HUDEP-2 (cell line): ENCODE data around the gene UAP1L1.

ENCODE experiments used
- DNase-seq, 76 experiments: peaks; one replicate each; lab custom pipeline; 2025; ENCODE audit not compliant: unreplicated experiment in 76 of 76; lab: John Stamatoyannopoulos, UW

UAP1L1 gene

DNA sequence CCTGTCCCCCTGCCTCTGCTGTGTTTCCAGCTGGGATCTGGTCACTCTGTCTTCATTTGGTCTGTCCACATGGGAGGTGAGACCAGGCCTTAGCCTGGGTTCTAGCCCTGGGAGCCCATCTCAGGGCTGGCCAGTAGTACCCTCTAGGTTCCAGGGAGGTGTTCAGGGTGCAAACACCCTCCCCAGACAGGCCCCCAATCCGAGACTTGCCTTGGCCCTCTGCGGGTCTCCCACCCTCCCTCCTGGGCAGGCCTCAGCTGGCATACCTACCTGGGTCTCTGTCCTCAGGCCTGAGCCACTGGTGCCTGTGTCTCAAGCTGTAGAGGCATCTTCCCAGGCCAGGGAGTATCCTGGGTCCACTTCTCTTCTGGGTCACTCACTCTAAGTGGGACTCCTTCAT lies 6.0 kb upstream of the UAP1L1 start:
- DNase-seq, result no peak

DNA sequence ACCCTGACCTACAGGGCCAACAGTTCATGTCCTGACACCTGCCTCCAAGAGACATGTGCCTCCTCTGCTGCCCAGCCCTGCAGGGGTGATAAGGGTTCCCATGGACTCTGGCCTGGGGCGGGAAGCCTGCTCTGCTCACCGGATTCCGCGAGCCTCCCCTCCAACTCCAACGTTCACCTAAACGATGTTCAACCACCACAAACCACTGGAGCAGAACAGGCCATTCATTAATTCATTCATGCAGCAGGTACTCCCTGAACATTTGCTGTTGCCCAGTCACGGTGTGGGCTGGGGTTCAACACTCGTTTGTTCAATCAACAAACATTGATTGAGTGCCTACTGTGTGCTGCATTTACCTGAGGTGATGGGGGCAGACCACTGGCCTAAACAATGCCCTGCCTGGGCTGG lies 3.3 kb upstream of the UAP1L1 start:
- no peak for DNase-seq

DNA sequence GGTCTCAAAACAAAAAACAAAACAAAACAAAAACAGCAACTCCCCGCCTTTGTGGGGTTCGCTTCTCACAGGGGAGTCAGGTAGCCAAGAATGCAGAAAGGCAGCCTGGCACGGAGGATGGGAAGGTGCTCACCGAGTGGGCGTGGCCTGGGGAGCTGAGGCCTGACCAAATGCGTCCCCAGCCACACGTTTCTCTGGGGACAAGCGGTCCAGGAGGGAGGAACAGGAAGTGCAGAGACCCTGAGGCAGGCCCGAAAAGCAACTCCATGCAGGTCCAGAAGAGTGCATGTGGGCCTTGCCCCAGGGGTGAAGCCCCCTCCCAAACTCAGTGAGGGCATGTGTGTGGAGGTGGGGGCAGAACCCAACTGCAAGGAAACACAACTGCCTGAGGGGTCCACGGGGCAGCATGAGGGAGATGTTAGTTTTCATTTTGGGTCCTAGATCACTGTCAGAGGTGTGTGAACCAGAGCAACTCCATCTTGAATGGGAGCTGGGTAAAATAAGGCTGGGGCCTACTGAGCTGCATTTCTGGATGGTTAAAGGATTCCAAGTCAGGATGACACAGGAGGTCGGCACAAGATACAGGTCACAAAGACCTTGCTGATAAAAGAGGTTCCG lies 2.6 kb upstream of the UAP1L1 start:
- no peak for DNase-seq

DNA sequence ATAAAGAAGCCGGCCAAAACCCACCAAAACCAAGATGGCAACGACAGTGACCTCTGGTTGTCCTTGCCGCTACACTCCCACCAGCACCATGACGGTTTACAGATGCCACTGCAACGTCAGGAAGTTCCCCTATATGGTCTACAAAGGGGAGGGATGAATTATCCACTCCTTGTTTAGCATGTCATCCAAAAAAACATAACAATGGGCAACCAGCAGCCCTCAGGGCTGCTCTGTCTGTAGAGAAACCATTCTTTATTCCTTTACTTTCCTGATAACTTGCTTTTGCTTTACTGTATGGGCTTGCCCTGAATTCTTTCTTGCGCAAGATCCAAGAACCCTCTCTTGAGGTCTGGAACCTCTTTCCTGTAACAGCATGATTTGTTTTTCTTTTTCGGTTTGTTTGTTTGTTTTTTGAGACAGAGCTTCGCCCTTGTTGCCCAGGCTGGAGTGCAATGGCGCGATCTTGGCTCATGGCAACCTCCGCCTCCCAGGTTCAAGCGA lies 2.0 kb upstream of the UAP1L1 start:
- no peak for DNase-seq

DNA sequence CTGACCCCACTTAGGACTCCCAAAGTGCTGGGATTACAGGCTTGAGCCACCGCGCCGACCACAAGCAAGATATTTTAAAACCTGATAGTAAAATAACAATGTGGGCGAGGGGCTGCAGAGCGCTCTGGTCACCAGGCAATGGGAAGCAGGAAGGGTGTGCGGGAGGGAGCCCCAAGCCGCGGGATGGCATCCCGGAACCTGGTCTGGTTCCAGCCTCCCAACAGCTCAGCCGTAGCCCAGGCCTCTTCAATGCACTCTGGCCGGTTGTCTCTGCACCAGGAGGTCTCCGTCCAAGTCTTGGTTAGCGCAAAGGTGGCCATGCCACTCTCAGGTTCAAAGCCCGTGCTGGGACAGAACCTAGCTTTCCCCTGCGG lies 694 bp upstream of the UAP1L1 start:
- DNase-seq, result no peak

DNA sequence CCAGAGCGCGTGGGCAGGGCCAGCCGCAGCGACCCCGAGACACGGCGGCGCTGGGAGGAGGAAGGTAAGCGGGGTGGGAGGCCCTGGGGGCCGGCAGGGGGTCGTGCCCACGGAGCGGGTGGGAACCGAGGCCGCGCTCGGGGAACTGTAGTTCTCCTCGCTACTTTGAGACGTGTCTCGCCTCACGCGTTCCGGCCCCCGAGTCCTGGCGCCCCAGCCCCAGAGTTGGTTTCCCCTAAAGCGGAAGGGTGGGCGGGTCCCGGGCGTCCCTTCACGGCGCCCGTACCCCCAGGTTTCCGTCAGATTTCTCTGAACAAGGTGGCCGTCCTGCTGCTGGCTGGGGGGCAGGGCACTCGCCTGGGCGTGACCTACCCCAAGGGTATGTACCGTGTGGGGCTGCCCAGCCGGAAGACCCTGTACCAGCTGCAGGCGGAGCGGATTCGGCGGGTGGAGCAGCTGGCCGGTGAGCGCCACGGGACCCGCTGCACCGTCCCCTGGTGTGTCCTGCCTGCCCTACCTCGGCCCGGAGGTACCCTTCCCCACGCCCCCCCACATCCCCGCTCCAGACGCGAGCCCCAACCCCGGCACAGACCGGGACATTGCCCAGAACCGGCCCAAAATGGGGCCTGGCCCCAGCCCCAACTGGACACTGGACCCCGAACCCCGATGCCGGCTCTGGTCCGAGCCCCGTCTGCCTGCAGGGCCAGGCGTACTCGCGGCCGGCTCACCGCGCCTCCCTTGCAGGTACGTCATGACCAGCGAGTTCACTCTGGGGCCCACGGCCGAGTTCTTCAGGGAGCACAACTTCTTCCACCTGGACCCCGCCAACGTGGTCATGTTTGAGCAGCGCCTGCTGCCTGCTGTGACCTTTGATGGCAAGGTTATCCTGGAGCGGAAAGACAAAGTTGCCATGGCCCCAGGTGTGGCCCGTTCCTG lies 709 bp downstream of the UAP1L1 start:
- DNase-seq, result no peak

DNA sequence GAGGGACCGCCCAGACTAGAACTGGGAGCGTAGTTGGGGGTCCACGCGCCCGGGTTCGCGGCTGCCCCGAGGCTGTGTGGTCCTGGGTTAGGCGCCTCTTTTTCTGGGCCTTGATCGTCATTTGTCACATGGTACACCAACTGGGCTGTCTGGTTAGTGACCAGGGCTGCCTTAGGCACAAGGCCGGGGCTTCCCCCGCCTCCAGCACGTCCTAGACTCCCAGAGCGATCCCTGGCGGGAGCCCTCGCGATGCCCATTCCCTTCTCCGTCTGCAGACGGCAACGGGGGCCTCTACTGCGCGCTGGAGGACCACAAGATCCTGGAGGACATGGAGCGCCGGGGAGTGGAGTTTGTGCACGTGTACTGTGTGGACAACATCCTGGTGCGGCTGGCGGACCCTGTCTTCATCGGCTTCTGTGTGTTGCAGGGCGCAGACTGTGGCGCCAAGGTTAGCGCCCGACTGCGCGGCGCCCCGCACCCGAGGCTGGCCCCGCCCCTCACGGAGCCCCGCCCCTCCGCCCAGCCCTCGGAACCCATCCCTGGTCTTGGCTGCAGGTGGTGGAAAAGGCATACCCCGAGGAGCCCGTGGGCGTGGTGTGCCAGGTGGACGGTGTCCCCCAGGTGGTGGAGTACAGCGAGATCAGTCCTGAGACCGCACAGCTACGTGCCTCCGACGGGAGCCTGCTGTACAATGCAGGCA lies 1.5 kb downstream of the UAP1L1 start:
- no peak for DNase-seq

DNA sequence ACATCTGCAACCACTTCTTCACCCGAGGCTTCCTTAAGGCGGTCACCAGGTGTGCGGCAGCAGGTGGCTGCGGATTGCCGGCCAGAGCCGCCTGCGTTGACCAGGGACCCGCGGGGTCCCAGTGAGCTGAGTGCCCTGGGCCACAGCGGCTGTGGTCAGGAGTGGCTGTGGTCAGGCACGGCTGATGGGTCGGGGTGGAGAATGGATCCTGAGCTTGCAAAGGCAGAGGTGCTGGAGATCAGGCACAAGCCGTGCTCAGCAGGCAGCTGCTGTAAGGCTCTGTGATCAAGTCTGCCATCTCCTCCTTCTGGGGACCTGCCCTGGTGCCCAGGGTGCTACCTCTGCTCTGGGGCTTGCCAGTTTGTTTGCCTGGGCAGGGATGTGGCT lies 2.1 kb downstream of the UAP1L1 start:
- no peak for DNase-seq

DNA sequence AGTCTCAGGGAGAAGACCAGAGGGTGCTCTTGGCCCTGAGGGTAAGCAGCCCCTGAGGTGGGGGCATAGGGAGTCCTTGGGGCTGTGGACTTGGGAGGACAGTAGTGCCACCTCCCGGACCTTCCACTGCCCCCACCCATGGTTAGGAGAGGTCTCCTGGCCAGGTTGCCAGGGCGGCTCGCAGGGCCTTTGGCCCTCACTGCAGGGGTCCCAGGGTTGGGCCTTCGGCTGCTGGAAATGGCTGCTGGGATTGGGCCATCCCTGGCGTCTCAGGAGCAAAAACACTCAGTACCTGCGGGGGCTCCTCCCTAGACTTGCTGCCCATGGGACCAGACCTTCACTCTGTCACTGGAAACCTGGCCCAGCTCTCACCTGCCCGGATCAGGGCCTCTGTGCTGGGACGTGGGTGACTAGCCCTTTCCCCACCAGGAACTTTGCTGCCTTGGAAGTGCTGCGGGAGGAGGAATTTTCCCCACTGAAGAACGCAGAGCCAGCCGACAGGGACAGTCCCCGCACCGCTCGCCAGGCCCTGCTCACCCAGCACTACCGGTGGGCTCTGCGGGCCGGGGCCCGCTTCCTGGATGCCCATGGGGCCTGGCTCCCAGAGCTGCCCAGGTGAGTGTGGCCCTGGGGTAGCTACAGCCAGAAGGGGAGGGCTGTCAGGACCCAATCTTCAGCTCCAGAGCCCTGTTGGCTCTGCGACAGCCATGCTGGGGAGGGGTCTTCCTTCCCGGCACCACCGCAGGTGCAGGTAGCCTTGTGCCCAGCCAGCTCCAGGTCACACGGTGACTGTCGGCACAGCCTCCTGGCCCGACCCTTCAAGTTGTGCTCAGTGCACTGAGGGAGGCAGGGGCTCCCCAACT lies 3.2 kb downstream of the UAP1L1 start:
- no peak for DNase-seq

DNA sequence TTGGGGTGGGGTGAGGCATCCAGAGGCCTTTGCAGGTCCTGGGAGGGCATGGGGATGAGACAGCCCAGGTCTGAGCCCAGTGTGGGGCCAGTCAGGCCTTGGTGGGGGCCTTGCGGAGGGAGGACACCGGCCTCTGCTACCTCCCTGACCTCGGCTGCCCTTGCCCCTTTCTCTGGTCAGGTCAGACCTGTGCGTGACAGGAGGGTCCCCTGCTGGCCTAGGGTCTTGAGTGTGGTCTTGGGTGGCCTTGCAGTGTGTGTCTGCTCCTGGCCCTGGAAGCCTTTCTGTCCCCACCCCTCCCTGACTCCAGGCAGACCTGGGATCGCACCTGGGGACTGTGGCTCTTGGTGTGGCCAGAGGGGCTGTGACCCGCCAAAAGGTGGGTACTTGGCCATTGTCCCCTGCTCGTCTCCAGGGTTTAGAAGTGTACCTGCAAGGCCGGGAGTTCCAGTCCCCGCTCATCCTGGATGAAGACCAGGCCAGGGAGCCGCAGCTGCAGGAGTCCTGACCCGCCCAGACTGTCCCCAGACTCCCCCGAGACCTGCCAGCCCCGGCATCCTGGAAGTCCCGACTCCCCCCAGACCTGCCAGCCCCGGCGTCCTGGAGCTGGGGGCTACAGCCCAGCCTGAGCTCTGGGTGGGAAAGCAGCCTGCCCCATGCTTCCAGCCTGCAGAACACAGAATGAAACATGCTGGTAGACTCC lies 5.1 kb downstream of the UAP1L1 start:
- DNase-seq, result no peak

DNA sequence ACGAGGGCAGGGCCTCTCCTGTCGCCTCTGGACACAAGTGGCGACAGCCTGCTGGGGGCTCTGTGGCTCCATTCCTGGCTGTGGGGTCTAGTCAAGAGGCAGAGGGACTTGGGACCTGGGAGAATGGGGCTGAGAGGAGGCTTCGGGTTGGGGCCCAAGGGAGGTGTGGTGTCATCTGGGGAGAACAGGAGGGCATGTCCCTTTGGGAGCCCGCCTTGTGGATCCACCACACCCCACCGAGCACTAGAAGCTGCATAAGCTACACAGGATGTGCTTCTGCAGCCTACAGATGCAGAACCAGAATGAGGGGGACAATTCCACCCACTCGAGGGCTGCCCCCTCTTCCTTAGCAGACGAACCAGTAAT lies 5.6 kb downstream of the UAP1L1 start:
- no peak for DNase-seq

DNA sequence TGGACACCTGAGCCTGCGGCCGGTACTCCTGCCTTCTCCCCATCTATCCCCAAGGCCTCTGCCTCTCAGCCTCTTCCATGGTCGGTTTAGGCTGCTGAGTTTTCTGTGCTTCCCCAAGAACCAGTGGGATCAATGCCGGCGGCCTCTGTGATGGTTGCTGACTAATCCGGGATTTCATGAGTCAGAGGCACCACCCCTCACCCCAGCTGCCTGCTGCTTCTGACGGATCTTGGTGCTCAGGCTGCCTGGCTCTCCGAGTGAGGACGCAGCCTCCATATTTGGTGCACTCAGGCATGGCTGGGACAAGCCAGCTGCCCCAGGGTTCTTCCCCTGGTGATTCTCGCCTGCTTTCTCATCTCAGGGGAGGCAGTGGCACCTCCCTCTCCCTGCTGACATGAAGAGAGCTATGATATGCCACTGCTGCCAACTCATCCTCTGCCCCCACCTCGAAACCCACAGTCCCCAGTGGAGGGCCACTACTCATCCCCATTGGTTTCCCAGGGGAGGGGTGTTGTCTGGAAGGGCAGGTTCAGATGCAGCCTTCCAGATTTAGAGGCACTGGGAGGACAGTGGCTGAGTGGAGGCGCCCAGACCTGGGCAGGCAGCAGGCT lies 6.2 kb downstream of the UAP1L1 start:
- DNase-seq, result no peak

DNA sequence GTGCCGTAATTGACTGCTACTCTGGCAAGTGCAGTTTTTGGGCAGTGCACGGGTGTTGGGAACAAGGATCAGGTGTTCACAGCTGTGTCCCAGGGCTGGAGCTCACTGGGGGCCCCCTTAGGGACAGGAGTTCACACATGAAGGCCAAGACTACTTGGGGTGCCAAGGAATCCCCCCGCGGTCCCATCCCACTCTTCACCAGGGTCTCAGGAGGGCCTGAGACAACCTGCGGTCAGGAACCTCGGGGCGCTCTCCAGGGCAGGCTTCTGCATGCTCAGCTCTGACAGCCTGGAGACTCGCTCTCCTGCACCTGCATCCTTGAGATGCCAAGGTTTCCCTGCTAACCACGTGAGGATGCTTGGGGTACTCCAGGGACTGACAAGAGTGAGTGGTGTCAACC lies 7.2 kb downstream of the UAP1L1 start:
- no peak for DNase-seq

DNA sequence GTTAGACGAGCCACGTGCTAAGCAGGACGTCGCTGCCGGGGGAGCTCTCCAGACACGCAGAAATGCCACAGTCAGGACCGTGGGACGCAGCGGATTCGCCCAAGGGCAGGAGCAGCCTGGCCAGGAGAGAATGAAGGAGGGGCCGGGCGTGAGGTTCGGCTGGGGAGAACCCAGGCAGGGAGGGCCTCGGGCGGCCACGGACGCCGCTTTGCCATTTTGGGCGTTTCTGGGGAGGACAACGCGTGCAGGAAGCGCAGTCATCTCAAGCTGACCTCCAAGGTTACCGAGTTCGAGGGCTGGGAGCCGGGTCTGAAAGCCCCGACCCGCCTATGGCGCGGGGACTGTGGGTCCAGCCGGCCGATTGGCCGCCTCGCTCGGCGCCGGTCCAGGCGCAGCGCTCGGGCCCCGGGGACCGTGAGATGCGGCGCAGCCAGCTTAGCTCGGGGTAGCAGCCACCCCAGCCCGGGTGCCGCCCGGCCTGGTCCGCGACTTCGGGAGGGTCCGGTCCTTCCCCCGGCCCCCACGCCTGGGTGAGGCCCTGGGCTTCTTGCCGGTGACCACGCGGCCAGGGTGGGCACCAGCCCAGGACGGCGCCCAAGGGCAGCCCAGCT lies 8.7 kb downstream of the UAP1L1 start:
- DNase-seq, result peak in 35 of 76 experiments; percentile 9 to 74 (median 34)

DNA sequence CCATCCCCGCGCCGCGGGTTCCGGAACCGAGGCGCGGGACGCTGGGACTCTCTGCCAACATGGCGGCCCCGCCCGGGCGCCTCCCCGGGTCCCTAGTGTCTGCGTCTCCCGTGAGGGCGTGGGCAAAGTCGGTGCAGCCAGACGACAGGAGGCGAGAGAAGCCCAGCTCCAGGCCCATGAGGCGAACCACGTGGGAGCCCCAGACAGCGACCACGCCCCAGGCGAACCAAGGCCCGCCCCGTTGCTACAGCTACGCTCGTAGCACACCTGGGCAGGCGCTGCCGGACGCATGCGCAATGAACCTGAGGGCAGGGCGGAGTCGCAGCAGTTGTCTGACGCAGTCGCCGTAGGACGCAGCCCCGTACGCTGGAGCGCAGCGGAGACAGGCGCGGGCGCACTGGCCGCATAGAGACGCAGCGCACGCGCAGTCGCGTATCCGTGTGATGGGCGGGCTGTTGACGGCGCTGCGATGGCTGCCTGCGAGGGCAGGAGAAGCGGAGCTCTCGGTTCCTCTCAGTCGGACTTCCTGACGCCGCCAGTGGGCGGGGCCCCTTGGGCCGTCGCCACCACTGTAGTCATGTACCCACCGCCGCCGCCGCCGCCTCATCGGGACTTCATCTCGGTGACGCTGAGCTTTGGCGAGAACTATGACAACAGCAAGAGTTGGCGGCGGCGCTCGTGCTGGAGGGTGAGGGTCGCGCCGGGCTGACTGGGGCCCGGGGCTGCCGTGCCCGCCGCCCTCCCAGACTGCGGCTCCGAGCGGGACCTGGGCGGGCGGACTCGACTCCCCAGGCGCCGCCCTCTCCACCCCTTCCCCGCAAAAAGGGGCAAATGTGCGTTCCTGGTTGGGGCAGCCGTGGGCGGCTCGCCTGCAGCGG lies 9.5 kb downstream of the UAP1L1 start, which contains the start of gene MAN1B1:
Gene MAN1B1 (plus strand): TSS at position 455 of the 878 bp plus-strand sequence. CDS start 15 bp downstream, at position 470.
- peak in 75 of 76 experiments; percentile 82 to 99 (median 98) for DNase-seq

DNA sequence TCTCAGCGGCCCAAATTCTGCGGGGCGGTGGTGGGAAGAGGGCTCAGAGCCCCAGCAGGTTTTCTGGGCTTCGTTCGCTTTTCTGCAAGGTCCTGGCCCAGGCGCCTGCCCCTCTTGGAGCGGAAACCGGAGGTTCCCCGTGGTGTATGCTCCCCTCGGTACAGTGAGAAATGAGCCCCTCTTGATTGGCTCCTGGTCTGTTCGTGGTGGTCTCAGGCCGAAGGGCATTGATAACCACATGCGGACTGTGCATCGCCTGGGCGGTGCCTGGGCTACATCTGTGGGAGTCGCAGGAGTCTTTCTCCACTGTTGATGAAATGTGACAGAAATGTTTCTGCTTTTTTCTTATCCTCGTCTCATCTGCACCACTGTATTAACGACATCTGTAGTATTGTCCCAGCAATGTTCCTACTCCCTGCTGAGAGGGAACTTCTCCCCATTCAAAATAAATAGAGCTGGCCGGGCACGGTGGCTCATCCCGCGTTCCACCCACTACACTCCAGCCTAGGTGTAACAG lies 10.2 kb downstream of the UAP1L1 start:
- DNase-seq, result peak in 28 of 76 experiments; percentile 6 to 46 (median 28)

DNA sequence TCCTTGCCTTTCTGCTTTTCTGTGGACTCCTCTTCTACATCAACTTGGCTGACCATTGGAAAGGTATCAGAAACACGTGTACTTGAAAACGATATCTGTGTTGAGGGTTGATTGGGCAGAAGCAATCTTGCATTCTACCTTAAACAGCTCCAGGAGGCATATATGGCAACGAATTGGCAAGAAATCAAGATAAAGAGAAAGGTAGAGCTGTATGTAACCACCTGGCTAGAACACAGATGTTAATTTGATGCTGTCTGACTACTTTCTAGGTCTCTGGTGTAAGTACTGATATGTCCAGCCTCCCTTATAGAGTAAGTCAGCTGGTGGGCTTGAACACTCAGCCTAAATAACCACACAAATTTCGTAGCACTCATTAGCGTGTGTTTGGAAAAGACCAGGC lies 10.8 kb downstream of the UAP1L1 start:
- DNase-seq, result no peak
